Cerebellar cortex (tissue), 1 donor: ENCODE data around the gene PDPR.
A peak's percentile ranks its signal among the peaks of the same experiment; 100 is the strongest.
"Not testable (repeated sequence)": the region's sequence is repeated elsewhere in the genome, so short reads cannot be mapped to it uniquely, and the experiment has no call there.

Source experiments
- DNase-seq: peaks from one replicate; pipeline ENCODE4 v3.0.0-alpha.2; 2015; ENCODE audit warnings: low spot score

PDPR gene

DNA sequence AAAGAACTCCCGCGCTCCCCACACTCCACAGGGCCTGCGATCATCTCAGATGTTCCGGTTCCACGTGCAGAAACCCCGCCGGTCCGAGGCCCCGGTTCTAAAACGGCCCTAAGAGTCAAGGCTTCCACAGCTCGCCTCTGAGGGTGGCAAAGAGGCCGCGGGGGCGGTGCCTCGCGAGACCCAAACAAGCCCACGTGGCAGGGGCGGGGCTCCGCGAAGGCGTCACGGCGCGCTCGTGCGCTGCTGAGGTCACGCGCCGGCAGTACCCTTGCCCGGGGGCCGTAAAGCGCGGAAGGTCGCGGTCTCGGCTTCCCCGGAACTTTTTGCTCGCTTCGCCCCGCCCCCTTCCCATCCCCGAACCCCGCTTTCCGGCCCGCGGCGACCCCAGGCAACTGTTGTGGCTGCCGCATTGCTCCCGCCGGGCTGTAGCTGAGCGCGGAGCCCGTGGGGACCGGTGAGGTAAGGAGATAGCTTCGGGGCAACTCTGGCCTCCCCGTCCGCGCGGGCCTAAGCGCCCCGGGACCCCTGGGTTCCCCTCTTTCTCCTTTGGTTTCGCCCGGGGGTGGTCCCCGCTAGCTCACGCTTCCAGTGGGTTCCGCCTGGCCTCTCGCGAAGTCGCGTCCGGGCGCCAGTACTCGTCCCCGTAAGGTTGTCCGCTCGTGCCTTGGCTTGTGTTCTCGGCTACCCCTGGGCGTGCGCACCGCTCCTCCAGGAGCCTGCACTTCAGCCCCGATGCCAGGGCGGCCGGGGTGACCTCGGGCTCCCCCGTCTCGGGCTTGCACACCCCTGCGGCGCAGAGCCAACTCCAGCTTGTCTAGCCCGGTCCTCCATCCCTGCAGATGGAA lies at the start of gene PDPR:
Gene PDPR, plus strand, starts transcription at position 351 of the 845 bp plus-strand sequence. CDS start 6,161 bp downstream, outside the sequence.
- peak; percentile 82 for DNase-seq

DNA sequence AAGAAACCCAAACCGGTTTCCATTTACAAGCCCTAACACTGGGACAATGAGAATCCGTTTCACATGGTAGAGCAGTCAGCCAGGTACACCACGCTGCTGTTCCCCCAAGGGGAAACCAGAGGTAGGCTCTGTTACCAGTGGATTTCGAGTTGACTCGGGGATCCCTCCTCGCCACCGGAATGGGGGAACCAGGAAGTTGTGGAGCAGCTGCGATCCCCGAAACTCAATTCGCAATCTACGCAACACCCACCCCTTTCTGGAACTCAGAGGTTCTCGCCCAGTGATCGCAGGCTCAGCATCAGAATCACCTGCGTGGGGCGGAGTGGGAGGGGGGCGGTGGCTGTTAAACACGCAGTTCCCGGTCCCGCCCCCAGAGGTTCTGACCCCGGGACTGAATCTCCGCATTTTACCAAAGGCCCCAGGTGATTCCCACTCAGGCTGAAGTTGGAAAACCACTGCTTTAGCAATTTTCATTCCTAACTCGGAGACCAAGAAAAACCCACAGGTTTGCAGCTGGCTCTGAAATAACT lies 49.2 kb upstream of the PDPR start:
- peak; percentile 30 for DNase-seq

DNA sequence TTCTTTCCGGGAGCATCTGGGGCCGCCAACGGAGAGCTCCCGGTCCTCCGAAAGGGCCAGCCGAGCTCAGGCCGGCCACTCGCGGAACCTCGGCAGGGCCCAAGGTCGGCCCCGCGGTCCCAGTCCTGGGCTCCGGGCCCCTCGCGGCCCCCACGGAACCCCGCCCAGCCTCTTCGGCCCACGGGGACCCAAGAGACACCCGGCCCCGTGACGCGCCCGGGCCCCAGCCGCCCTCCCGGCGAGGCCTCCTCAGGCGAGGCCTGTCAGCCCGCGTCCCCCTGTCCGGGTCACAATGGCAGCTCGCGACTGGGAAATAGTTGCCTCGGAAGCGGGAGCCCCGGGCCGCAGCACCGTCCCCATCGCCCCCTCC lies 48.8 kb upstream of the PDPR start:
- not testable (repeated sequence) for DNase-seq

DNA sequence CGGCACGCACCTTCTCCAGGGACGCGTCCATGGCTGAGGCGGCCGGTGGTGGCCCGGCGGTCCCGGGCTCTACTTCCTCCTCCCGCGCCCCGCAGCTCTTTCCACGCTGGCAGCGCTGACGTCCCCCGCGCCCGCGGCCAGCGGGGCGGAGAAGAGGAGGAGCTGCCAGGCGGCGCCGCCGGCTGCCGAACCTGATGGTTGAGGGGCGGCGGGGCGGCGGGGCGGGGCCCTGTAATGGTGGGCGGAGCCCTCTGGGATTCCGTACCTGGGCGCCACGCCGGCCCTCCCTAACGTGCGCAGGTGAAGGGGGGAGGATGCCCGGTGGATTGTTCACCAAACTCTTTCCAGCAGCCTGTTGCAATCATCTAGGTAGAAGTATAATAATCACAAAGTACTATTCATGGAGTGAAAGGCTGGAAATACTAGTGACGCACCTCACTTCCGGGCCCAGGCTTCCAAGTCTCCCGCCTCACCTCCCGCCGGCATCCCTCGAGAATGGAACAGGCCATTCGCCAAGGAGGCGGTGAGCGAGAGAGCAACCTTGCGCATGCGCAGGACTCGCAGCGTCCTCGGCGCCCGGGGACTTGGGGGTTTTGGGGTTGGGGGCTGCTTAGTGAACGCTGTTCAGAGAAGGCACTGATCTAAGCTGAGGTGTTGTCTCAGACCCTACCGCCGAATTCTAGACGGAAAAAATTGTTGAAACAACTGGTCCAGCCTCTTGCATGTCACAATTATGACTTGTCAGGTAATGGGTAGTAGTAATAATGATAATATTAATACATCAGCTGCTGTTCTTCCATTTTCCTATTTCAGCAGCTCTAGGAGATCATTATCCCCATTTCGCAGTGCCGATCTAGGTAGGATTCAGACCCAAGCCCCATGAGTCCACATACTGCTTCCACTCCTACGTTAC lies 48.1 kb upstream of the PDPR start:
- peak; percentile 90 for DNase-seq

DNA sequence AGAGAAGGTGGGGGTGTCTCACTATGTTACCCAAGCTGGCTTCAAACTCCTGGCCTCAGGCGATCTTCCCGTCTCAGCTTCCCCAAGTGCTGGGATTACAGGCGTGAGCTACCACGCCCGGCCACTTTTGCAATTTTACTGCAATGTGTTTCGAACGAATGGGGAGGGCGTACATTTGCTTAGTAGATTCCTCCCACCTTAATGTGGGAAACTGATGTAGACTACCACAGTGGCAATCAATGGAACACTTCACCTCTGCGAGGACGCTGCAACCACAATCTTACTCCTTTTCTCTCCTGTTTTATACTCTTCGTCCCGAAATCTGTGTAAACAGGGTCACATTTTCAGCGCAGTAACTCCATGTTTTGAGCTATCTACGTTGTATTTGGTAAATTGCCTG lies 47.4 kb upstream of the PDPR start:
- not testable (repeated sequence) for DNase-seq

DNA sequence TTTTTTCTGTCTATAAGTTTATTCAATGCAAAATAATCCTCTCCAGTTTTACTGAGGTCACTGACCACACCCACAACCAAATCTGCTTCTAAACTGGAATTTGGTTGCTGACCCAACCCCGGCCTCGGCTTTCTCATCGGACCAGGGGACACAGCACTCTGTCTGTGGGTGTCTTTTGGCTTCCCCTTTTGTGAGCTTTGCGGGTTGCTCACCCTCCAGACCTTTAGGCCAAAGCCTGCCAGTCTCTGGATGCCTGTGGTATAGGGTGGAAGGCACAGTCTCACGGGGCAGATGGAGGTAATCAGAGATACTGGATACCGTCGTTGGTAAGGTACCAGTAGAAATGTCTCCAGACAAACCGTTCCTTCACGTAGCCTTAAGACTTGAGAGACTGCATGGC lies 35.1 kb upstream of the PDPR start:
- not testable (repeated sequence) for DNase-seq

DNA sequence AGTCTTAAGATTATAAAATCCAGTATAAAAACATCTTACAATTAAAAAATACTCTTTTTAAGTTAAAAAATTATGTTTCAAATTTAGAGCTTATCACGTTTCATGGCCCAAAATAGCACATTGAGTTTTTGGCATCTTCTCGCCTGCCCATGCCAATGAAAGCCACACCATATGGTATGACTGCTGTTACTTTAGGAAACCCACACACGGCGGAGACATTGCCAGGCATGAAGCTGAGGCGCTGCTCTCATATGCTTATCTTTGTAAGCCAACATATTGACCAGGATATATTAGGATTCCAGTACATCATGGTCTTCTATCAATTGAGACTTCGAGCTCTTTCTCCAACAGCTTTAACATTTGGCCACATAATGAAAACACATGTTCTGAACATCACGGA lies 32.9 kb upstream of the PDPR start:
- peak; percentile 84 for DNase-seq

DNA sequence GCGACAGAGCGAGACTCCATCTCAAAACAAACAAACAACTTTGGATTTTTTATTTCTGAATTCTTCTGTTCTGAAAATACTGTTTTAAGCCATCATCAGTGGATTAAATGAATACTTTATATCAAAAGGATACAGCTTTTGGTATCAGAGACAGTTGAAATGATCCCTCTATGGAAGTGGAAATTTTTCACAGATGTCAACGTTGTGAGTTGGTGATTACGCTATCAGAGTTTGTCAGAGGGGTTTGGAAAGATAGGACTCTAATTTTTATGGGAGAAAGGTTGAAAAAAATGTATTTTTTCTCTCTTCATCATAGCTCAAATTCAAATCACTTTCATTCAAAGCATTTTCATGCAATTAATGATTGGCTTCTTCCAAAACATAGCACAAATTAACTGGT lies 30.2 kb upstream of the PDPR start:
- not testable (repeated sequence) for DNase-seq

DNA sequence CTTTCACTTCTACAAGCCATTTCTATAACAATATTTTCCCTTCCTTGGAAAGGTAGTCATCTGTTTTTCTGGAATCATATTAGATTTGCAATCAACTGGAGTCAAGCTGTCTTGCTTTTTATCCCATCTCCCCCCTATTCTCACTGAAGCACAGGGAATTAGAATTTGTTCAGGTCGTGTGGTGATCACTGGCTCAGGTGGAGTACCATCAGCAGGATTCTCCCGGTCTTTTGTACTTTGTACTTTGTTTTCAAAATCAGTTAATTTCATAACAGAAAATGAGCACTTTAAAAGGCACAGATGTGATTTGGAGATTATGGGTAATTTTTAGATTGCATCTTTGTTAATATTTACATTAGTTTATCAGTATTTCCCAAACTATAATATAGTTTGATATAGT lies 26.0 kb upstream of the PDPR start:
- not testable (repeated sequence) for DNase-seq

DNA sequence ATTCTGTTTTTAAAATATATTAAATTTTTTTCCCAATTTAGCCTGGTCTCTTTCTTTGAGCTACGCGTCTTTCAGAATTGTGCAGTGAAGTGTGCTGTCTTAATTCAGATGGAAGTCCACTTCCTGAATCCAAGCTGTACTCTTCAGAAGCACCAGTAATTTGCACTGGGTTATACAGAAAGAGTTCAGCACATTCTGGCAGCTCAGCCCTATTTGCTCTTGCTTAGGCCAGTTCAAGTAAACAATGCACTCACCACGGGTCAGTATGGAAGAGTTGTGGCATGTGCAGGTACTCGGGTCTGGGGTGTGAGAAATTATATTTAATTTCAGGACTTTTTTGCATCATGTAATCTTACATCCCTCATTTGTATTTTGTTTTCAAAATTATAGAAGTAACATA lies 25.3 kb upstream of the PDPR start:
- not testable (repeated sequence) for DNase-seq

DNA sequence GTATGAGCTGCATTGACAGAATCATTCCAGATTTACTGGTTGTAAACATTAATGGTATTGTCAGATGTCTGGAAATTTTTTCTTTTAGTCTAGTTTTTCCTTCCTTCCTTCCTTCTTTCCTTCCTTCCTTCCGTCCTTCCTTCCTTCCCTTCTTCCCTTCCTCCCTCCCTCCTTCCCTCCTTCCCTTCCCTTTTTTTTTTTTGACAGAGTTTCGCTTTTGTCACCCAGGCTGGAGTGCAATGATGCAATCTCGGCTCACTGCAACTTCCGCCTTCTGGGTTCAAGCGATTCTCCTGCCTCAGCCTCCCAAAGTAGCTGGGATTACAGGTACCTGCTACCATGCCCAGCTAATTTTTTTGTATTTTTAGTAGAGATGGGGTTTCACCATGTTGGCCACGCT lies 24.8 kb upstream of the PDPR start:
- not testable (repeated sequence) for DNase-seq

DNA sequence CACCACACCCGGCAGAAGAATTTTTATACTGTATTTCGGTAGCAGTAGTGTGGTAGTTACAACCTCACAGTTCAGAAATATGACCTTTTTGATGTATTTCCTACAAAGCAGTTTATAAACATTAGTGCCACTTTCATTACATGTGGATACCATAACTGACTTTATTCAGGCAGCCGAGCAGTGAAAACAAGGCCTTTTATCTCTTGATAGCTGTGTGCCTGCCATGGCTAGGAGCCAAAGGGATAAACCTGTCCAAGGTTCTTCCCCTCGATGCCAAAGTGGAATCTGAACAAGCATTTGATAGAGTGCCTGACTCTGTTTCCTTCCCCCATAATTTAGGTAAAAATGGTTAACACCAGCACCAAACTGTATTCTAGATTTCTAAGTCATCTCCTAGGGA lies 23.0 kb upstream of the PDPR start:
- peak; percentile 79 for DNase-seq

DNA sequence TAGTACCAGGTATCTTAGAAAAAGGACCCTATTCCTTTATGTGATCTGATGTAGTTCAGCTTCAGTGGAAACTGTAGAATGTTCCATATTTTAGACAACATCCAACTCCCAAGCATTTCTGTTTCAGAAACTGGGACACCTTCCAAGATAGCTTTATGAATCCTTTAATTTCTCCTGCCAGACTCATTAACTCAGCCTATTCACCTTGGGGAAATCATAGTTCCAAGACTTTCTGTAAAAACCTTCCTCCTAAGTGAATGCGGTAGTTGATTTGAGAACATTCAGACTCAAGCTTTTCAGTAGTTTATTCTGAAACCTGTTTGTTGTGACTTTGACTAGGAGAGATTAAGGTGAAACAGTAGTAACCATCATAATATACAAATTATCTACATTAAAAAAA lies 20.0 kb upstream of the PDPR start:
- DNase-seq: peak; percentile 10

DNA sequence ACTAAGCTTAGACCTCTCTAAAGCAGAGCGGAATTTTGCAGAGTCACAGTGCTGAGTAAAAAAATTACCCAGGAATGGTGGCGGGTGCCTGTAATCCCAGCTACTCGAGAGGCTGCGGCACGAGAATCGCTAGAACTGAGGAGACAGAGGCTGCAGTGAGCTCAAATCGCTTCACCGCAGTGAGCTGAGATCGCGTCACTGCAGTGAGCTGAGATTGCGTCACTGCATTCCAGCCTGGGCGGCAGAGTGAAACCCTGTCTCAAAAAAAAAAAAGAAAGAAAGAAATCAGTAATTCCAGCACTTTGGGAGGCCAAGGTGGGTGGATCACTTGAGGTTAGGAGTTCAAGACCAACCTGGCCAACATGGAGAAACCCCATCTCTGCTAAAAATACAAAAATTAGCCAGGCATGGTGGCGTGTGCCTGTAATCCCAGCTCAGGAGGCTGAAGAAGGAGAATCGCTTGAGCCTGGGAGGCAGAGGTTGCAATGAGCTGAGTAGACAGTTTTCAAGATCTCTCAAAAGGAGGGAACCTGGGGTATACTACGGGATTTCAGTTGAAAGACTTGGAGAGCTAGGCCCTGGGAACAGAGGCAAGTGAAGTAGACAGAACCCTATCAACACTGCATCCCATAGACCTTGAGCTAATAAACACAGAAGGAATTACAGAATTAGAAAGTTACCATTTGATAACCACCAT lies 4.4 kb upstream of the PDPR start:
- DNase-seq: not testable (repeated sequence)

DNA sequence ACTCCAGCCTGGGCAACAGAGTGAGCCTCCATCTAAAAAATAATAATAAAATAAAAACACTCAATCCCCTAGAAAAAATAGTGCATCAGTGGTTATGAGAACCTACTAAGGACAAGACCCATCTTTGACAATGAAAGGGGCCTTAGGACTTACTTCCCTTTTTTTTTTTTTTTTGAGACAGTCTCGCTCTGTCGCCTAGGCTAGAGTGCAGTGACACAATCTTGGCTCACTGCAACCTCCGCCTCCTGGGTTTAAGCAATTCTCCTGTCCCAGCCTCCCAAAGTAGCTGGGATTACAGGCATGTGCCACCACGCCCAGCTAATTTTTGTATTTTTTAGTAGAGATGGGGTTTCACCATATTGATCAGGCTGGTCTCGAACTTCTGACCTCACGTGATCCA lies 2.0 kb upstream of the PDPR start:
- not testable (repeated sequence) for DNase-seq

DNA sequence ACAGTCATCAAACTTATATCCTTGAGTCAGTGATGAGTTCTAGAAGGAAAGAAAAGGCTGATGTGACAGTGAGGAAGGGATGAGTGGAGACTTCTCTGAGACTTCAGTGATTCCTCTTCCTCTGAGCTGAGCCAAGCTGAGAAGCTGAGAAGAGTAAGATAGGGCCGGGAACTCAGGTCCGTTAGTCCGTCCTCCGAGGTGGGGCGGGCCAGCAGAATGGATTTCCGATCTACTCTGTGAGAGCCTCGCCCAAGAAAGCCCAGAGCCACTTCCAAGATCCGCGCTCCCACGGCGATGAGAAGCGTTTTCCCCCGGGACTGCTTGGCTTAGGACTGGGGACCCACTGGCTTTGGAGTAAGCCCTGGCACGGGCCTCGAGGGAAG lies 542 bp upstream of the PDPR start:
- DNase-seq: not testable (repeated sequence)

DNA sequence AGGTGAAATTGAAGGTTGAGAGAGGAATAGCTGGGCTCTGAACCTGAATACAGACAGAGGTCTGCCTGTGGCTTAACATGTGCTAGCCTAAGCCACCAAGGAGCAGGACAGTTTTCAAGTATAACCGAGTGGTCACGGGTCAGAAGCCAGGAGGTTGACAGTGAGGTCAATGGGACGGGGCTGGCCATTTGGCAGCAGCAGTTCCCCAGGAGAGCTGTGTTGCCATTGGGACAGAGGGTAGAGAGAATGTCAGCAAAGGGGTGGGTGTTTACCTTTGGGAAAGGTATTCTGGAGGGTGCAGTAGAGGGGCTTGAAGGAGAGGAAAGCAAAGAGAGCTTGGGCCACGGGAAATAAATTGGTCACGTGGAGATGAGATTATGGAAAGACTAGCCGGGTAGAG lies 4.2 kb downstream of the PDPR start:
- DNase-seq: not testable (repeated sequence)

DNA sequence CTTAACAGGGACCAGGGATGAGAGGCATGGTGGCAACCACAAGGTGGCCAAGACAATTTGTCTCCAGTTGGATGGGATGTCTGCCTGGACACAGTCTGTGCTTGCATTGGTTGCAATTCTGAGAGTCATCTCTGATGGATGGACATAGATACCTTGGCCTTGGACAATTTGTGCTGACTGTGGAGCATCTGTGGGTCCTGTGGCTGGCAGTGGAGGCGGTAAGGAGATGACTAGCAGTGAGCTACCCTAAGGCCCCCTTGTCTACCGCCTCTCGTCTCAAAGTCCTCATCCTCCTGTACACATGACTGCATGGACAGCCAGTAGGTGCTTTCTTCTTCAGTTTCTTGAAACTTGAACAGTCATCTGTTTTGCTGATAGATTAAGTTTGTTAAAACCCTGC lies 4.6 kb downstream of the PDPR start:
- not testable (repeated sequence) for DNase-seq

DNA sequence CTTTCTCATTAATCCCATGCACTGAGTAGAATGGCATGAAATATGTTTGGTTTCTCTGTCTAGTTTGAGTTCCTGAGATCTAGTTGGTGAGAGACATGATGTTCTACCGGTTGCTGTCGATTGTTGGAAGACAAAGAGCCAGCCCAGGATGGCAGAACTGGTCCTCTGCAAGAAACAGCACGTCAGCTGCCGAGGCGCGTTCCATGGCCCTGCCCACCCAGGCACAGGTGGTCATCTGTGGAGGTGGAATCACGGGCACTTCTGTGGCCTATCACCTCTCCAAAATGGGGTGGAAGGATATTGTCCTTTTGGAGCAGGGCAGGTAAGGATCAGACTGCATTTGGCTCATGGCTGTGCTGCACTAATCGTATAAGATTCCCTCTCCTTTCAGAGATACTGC lies 6.3 kb downstream of the PDPR start:
- not testable (repeated sequence) for DNase-seq

DNA sequence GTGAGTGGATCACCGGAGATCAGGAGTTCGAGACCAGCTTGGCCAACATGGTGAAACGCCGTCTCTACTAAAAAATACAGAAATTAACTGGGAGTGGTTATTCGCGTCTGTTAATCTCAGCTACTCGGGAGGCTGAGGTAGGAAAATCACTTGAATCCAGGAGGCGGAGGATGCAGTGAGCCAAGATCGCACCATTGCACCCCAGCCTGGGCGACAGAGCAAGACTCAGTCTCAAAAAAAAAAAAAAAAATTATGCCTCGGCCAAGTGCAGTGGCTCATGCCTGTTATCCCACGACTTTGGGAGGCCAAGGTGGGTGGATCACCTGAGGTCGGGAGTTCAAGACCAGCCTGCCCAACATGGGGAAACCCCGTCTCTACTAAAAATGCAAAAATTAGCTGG lies 9.7 kb downstream of the PDPR start:
- not testable (repeated sequence) for DNase-seq

DNA sequence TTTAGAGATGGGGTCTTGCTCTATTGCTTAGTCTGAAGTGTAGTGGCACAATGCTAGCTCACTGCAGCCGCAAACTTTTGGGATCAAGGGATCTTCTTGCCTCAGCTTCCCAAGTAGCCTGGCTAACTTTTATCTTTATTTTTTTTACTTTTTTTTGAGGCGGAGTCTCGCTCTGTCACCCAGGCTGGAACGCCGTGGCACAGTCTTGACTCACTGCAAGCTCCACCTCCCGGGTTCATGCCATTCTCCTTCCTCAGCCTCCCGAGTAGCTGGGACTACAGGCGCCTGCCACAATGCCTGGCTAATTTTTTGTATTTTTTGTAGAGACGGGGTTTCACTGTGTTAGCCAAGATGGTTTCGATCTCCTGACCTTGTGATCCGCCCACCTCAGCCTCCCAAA lies 12.1 kb downstream of the PDPR start:
- DNase-seq: not testable (repeated sequence)

DNA sequence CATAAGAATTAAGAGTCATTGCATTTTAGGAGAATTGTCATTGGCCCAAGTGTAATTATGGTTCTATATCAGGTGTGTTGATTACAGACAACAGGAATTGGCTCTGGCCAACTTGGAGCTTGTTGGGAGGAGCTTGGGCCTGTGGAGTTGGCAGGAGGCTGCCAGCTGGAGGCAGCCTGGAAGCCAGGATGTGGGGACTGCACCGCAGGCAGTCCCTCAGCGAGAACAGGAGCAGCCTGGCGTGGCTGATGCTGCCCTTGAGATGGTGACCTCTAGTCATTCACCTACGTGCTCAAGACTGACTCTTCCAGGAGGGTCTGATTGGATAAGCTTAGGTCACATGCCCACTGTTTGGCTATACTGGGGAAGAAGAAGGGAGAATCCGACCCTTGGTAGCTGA lies 13.6 kb downstream of the PDPR start:
- not testable (repeated sequence) for DNase-seq
